ENCODE measurements around the gene PBXIP1. TPM values are rescaled to one million over a fixed set of nuclear protein-coding genes. Genes with fewer than 3 reads are reported as not detected.
A peak's percentile ranks its signal among the peaks of the same experiment; 100 is the strongest.

Gene PBXIP1
- total RNA-seq, 1 donor from 2014 or later: 92.6 TPM

- H3K4me1 Mint-ChIP-seq (ENCODE audit: unreplicated experiment): peaks cover 54% of the 10 kb centered on the region
- no peak for DNase-seq (ENCODE audit: extremely low spot score, unreplicated experiment)
- TF ChIP-seq CTCF (IDR thresholded peaks at IDR 0.05): no peak
- no peaks in the 10 kb centered on the region for H3K27me3 Mint-ChIP-seq (ENCODE audit: unreplicated experiment)
- no peaks in the 10 kb centered on the region for H3K9me3 Mint-ChIP-seq (ENCODE audit: unreplicated experiment)
- H3K36me3 Mint-ChIP-seq (ENCODE audit: unreplicated experiment): peaks cover 5% of the 10 kb centered on the region
- H3K27ac Mint-ChIP-seq (ENCODE audit: unreplicated experiment): no peak overlapping the region
- no peak overlapping the region for H3K4me3 Mint-ChIP-seq (ENCODE audit: unreplicated experiment)
Observed at GRCh38 chr1:154958681-154959425, 3.0 kb upstream of the PBXIP1 start.

GRCh38 chr1:154958036-154958435 lies 2.1 kb upstream of the PBXIP1 start:
- H3K4me3 Mint-ChIP-seq (ENCODE audit: unreplicated experiment): no peak overlapping the region
- no peaks in the 10 kb centered on the region for H3K27me3 Mint-ChIP-seq (ENCODE audit: unreplicated experiment)
- peaks cover 5% of the 10 kb centered on the region for H3K36me3 Mint-ChIP-seq (ENCODE audit: unreplicated experiment)
- no peak for TF ChIP-seq CTCF (IDR thresholded peaks at IDR 0.05)
- no peak overlapping the region for H3K27ac Mint-ChIP-seq (ENCODE audit: unreplicated experiment)
- H3K4me1 Mint-ChIP-seq (ENCODE audit: unreplicated experiment): peaks cover 54% of the 10 kb centered on the region
- DNase-seq (ENCODE audit: extremely low spot score, unreplicated experiment): no peak
- H3K9me3 Mint-ChIP-seq (ENCODE audit: unreplicated experiment): no peaks in the 10 kb centered on the region

- Mint-ChIP-seq H3K4me1 (ENCODE audit: unreplicated experiment) (peaks cover 55% of the 10 kb centered on the region), H3K4me3 (ENCODE audit: unreplicated experiment) (peak overlapping the region; percentile 90), H3K36me3 (ENCODE audit: unreplicated experiment) (peaks cover 6% of the 10 kb centered on the region), H3K27ac (ENCODE audit: unreplicated experiment) (peak overlapping the region; percentile 98), H3K9me3 (ENCODE audit: unreplicated experiment) (no peaks in the 10 kb centered on the region), H3K27me3 (ENCODE audit: unreplicated experiment) (no peaks in the 10 kb centered on the region)
- DNase-seq (ENCODE audit: extremely low spot score, unreplicated experiment): no peak
- TF ChIP-seq CTCF (IDR thresholded peaks at IDR 0.05): no peak
Observed at GRCh38 chr1:154957091-154957657, 1.3 kb upstream of the PBXIP1 start.

- DNase-seq (ENCODE audit: extremely low spot score, unreplicated experiment): no peak
- H3K4me1 Mint-ChIP-seq (ENCODE audit: unreplicated experiment): peaks cover 58% of the 10 kb centered on the region
Observed at GRCh38 chr1:154956544-154956941, 644 bp upstream of the PBXIP1 start.

More at GRCh38 chr1:154956544-154956941, 644 bp upstream of the PBXIP1 start:
- TF ChIP-seq CTCF (IDR thresholded peaks at IDR 0.05): no peak
- H3K9me3 Mint-ChIP-seq (ENCODE audit: unreplicated experiment): no peaks in the 10 kb centered on the region
- peak overlapping the region; percentile 98 for H3K27ac Mint-ChIP-seq (ENCODE audit: unreplicated experiment)
- H3K27me3 Mint-ChIP-seq (ENCODE audit: unreplicated experiment): no peaks in the 10 kb centered on the region
- peak overlapping the region; percentile 90 for H3K4me3 Mint-ChIP-seq (ENCODE audit: unreplicated experiment)
- peaks cover 6% of the 10 kb centered on the region for H3K36me3 Mint-ChIP-seq (ENCODE audit: unreplicated experiment)
